HepG2 (cell line): ENCODE measurements around the gene SGF29. TPM values are rescaled to one million over a fixed set of nuclear protein-coding genes. Genes with fewer than 3 reads are reported as not detected.
A peak's percentile ranks its signal among the peaks of the same experiment; 100 is the strongest.

Source experiments
- BRCA1 ChIP-seq: sonication (generic); formaldehyde crosslinking; IDR thresholded peaks from 2 replicates; pipeline ENCODE4 v1.4.0; 2020; ENCODE audit warnings: missing genetic modification reagents
- ETV5 ChIP-seq: IDR thresholded peaks from 2 replicates; pipeline ENCODE4 v1.6.1; 2018; ENCODE audit warnings: missing biosample characterization, missing genetic modification reagents, inconsistent platforms, borderline replicate concordance
- FOXO1 ChIP-seq: sonication (generic); formaldehyde crosslinking; IDR thresholded peaks from 2 replicates; pipeline ENCODE4 v1.4.0; 2020; ENCODE audit warnings: missing genetic modification reagents
- HNRNPLL ChIP-seq: fragments of 200-400 bp; formaldehyde crosslinking; IDR thresholded peaks from 2 replicates; pipeline ENCODE4 v1.6.1; 2017; ENCODE audit warnings: mild to moderate bottlenecking, low read depth, low read length; ENCODE audit not compliant: poor library complexity, severe bottlenecking
- MAFF ChIP-seq: IDR thresholded peaks from 2 replicates; pipeline ENCODE4 v1.6.1; 2011; ENCODE audit warnings: low read depth, low read length, improper control_type of control experiment
- MED8 ChIP-seq: sonication (generic); formaldehyde crosslinking; IDR thresholded peaks from 2 replicates; pipeline ENCODE4 v1.8.1; 2023; ENCODE audit warnings: mild to moderate bottlenecking, missing genetic modification reagents; ENCODE audit not compliant: insufficient replicate concordance
- MEF2D ChIP-seq: sonication (generic); formaldehyde crosslinking; IDR thresholded peaks from 2 replicates; pipeline ENCODE4 v1.5.1; 2020; ENCODE audit warnings: mild to moderate bottlenecking, missing genetic modification reagents
- PTBP1 ChIP-seq: fragments of 200-400 bp; formaldehyde crosslinking; IDR thresholded peaks from 2 replicates; pipeline ENCODE4 v1.6.1; 2018; ENCODE audit warnings: low read length, low read depth; ENCODE audit not compliant: poor library complexity, severe bottlenecking
- RAD21 ChIP-seq: fragments of 450-650 bp; formaldehyde crosslinking; IDR thresholded peaks from 2 replicates; pipeline ENCODE4 v1.5.0; 2020; ENCODE audit warnings: mild to moderate bottlenecking
- SOX6 ChIP-seq, 2 experiments: fragments of 450-650 bp in 1 of 2; sonication (generic) in 1 of 2; formaldehyde crosslinking in 1 of 2; IDR thresholded peaks; 2 replicates each; pipeline versions ENCODE4 v1.4.0 to v1.6.1; 2017 to 2020; ENCODE audit warnings: antibody characterized with exemption in 1 of 2, mild to moderate bottlenecking in 1 of 2, missing genetic modification reagents in 1 of 2
- SPEN ChIP-seq: sonication (generic); formaldehyde crosslinking; IDR thresholded peaks from 2 replicates; pipeline ENCODE4 v1.5.1; 2020; ENCODE audit warnings: low read depth, mild to moderate bottlenecking, missing genetic modification reagents
- ZFP90 ChIP-seq: sonication (generic); formaldehyde crosslinking; IDR thresholded peaks from 2 replicates; pipeline ENCODE4 v1.8.0; 2022; ENCODE audit warnings: missing genetic modification reagents, mild to moderate bottlenecking, inconsistent platforms, borderline replicate concordance
- ZNF17 ChIP-seq: sonication (generic); formaldehyde crosslinking; IDR thresholded peaks from 2 replicates; pipeline ENCODE4 v1.5.0; 2020; ENCODE audit warnings: mild to moderate bottlenecking, missing genetic modification reagents
- ZNF333 ChIP-seq: sonication (generic); formaldehyde crosslinking; IDR thresholded peaks from 2 replicates; pipeline ENCODE4 v1.4.0; 2020; ENCODE audit warnings: mild to moderate bottlenecking, missing genetic modification reagents, borderline replicate concordance
- ZNF337 ChIP-seq: sonication (generic); formaldehyde crosslinking; IDR thresholded peaks from 2 replicates; pipeline ENCODE4 v1.5.1; 2020; ENCODE audit warnings: missing genetic modification reagents, low read depth, mild to moderate bottlenecking, borderline replicate concordance
- ZNF382 ChIP-seq: sonication (generic); formaldehyde crosslinking; IDR thresholded peaks from 2 replicates; pipeline ENCODE4 v1.5.0; 2020; ENCODE audit warnings: missing genetic modification reagents, mild to moderate bottlenecking, borderline replicate concordance
- ZNF567 ChIP-seq: sonication (generic); formaldehyde crosslinking; IDR thresholded peaks from 2 replicates; pipeline ENCODE4 v1.8.1; 2023; ENCODE audit warnings: mild to moderate bottlenecking, missing genetic modification reagents, borderline replicate concordance
- ZNF747 ChIP-seq: sonication (generic); formaldehyde crosslinking; IDR thresholded peaks from 2 replicates; pipeline ENCODE4 v1.8.1; 2023; ENCODE audit warnings: missing genetic modification reagents, mild to moderate bottlenecking, borderline replicate concordance
- ZSCAN21 ChIP-seq: sonication (generic); formaldehyde crosslinking; IDR thresholded peaks from 2 replicates; pipeline ENCODE4 v1.8.0; 2022; ENCODE audit warnings: mild to moderate bottlenecking, missing genetic modification reagents, moderate library complexity, borderline replicate concordance
- ZSCAN25 ChIP-seq: sonication (generic); formaldehyde crosslinking; IDR thresholded peaks from 2 replicates; pipeline ENCODE4 v1.8.0; 2022; ENCODE audit warnings: mild to moderate bottlenecking, missing genetic modification reagents
- ZZZ3 ChIP-seq: sonication (generic); formaldehyde crosslinking; IDR thresholded peaks from 2 replicates; pipeline ENCODE4 v1.4.0; 2020; ENCODE audit warnings: missing genetic modification reagents, mild to moderate bottlenecking, borderline replicate concordance
- polyA plus RNA-seq, 8 experiments: library from polyadenylated mRNA; depleted of rRNA in 3 of 8; stranded (reverse) in 7 of 8; unstranded in 1 of 8; fragments of >200 nt; fragmentation: Illumina TruSeq in 4 of 8; extraction: Trizol in 4 of 8; gene quantifications; 2 replicates each; pipeline versions ENCODE4 v1.2.1 to v1.2.3, GENCODE V29; 2011 to 2016; ENCODE audit warnings: low read depth in 4 of 8, missing spikeins in 1 of 8, mixed read lengths in 1 of 8; ENCODE audit not compliant: insufficient read depth in 1 of 8
- total RNA-seq, 5 experiments: library from RNA; depleted of rRNA; stranded (reverse); fragments of >200 nt; fragmentation: Illumina TruSeq; extraction: Trizol; gene quantifications; 2 replicates each; pipeline ENCODE4 v1.2.3, GENCODE V29; 2016; ENCODE audit warnings: low read depth in 1 of 5
- TF ChIP-seq, protein P1 (sequence below): sonication (generic); formaldehyde crosslinking; IDR thresholded peaks from 2 replicates; pipeline ENCODE4 v1.5.1; 2020; ENCODE audit warnings: mild to moderate bottlenecking, moderate library complexity, missing genetic modification reagents
- TF ChIP-seq, protein P2 (sequence below): sonication (generic); formaldehyde crosslinking; IDR thresholded peaks from 2 replicates; pipeline ENCODE4 v1.4.0; 2020; ENCODE audit warnings: mild to moderate bottlenecking, missing genetic modification reagents
- TF ChIP-seq, protein P3 (sequence below): sonication (generic); formaldehyde crosslinking; IDR thresholded peaks from 2 replicates; pipeline ENCODE4 v1.4.0; 2020; ENCODE audit warnings: missing genetic modification reagents

The SGF29 gene
- total and polyA plus RNA-seq, 2 of the 13 experiments (the other 11 are each of a cell fraction or from before 2014, with no cell fraction given), result 5.0 to 29.4 TPM

DNA sequence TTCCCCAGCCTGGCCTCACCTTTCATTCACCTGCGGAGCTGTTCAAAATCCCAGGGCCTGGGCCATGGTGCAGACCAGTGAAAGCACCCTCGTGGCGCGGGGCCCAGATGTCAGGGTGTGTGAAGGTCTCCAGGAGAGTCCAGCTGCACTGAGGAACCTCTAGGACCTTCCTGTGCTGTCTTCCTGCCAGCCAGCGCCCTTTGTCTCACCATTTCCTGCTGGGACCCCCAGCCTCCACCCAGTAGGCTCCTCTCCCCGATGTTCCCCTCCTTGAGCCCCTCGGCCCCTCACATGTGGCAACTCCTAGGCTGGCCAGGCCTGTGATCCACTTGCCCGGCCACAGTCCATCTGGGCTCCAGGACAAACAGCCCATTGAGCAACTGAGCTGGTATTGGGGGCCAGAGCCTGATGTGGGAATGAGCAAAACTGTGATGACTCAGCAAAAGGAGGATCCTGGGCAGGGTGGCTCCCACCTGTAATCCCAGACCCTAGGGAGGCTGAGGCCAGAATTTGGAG, 42.5 kb downstream of the SGF29 start (continued):
- TF ChIP-seq, protein P1, sequence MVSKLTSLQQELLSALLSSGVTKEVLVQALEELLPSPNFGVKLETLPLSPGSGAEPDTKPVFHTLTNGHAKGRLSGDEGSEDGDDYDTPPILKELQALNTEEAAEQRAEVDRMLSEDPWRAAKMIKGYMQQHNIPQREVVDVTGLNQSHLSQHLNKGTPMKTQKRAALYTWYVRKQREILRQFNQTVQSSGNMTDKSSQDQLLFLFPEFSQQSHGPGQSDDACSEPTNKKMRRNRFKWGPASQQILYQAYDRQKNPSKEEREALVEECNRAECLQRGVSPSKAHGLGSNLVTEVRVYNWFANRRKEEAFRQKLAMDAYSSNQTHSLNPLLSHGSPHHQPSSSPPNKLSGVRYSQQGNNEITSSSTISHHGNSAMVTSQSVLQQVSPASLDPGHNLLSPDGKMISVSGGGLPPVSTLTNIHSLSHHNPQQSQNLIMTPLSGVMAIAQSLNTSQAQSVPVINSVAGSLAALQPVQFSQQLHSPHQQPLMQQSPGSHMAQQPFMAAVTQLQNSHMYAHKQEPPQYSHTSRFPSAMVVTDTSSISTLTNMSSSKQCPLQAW (CRISPR knock-in tag), result 0 out of 2 replicates have a peak, but pooled peaks have one; percentile 32
- TF ChIP-seq ZNF747 (CRISPR knock-in tag) (no peak), ZNF567 (CRISPR knock-in tag) (no peak), SPEN (CRISPR knock-in tag) (peak; percentile 47; the same call in 1 of the 2 replicates), ZSCAN21 (CRISPR knock-in tag) (0 out of 2 replicates have a peak, but pooled peaks have one; percentile 16), MAFF (peak; percentile 100), ZNF17 (0 out of 2 replicates have a peak, but pooled peaks have one; percentile 21), SOX6 (IDR thresholded peaks at IDR 0.05) (no peak), SOX6 (CRISPR knock-in tag; IDR thresholded peaks at IDR 0.05) (peak; percentile 55), ZNF333 (0 out of 2 replicates have a peak, but pooled peaks have one; percentile 28), ZZZ3 (CRISPR knock-in tag) (no peak), ZSCAN25 (CRISPR knock-in tag) (no peak), ZFP90 (CRISPR knock-in tag) (0 out of 2 replicates have a peak, but pooled peaks have one; percentile 54), ZNF337 (0 out of 2 replicates have a peak, but pooled peaks have one; percentile 43), BRCA1 (CRISPR knock-in tag) (no peak), ETV5 (CRISPR knock-in tag) (no peak), MED8 (CRISPR knock-in tag) (peak; percentile 56), MEF2D (CRISPR knock-in tag) (peak; percentile 42; the same call in 1 of the 2 replicates), FOXO1 (CRISPR knock-in tag) (peak; percentile 10; the same call in 1 of the 2 replicates), ZNF382 (CRISPR knock-in tag) (no peak), PTBP1 (peak; percentile 15), RAD21 (CRISPR knock-in tag) (0 out of 2 replicates have a peak, but pooled peaks have one; percentile 24), HNRNPLL (no peak)
- TF ChIP-seq, protein P2, sequence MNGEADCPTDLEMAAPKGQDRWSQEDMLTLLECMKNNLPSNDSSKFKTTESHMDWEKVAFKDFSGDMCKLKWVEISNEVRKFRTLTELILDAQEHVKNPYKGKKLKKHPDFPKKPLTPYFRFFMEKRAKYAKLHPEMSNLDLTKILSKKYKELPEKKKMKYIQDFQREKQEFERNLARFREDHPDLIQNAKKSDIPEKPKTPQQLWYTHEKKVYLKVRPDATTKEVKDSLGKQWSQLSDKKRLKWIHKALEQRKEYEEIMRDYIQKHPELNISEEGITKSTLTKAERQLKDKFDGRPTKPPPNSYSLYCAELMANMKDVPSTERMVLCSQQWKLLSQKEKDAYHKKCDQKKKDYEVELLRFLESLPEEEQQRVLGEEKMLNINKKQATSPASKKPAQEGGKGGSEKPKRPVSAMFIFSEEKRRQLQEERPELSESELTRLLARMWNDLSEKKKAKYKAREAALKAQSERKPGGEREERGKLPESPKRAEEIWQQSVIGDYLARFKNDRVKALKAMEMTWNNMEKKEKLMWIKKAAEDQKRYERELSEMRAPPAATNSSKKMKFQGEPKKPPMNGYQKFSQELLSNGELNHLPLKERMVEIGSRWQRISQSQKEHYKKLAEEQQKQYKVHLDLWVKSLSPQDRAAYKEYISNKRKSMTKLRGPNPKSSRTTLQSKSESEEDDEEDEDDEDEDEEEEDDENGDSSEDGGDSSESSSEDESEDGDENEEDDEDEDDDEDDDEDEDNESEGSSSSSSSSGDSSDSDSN (CRISPR knock-in tag), result peak; percentile 42; the same call in 1 of the 2 replicates
- TF ChIP-seq, protein P3, sequence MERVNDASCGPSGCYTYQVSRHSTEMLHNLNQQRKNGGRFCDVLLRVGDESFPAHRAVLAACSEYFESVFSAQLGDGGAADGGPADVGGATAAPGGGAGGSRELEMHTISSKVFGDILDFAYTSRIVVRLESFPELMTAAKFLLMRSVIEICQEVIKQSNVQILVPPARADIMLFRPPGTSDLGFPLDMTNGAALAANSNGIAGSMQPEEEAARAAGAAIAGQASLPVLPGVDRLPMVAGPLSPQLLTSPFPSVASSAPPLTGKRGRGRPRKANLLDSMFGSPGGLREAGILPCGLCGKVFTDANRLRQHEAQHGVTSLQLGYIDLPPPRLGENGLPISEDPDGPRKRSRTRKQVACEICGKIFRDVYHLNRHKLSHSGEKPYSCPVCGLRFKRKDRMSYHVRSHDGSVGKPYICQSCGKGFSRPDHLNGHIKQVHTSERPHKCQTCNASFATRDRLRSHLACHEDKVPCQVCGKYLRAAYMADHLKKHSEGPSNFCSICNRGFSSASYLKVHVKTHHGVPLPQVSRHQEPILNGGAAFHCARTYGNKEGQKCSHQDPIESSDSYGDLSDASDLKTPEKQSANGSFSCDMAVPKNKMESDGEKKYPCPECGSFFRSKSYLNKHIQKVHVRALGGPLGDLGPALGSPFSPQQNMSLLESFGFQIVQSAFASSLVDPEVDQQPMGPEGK (CRISPR knock-in tag), result peak; percentile 81
